Erythroblast (primary cell): ENCODE data around the gene SORL1.
"Not testable (repeated sequence)": the region's sequence is repeated elsewhere in the genome, so short reads cannot be mapped to it uniquely, and the experiment has no call there.

Experiments
- DNase-seq, 2 experiments: peaks; one replicate each; lab custom pipeline; 2025; lab: John Stamatoyannopoulos, UW
- GATA1 ChIP-seq: IDR thresholded peaks from 2 replicates; pipeline ENCODE4 v1.6.1; 2011; ENCODE audit warnings: low read depth, mild to moderate bottlenecking, control low read depth, low read length, moderate library complexity
- POLR2A ChIP-seq: IDR thresholded peaks from 2 replicates; pipeline ENCODE4 v1.6.1; 2011; ENCODE audit warnings: mild to moderate bottlenecking, low read length

Gene SORL1

DNA sequence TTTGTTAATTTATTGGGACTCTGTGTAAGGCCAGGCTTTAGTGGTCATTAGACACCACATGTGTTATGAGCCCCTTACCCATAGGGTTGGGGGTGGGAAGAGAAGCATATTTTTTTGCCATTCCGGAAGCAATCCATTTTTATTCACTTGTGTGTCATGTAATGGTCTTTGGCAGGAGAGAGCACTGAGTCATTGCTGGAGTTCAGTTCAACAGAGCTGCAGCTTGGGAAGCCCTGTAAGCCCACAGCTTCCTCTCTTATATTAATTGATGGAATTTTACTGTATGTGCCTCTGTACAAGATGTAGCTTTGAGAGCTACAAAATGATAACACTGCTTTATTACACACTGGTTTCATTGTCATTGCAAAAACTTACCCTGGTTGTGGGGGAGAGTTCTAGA, 177.9 kb downstream of the SORL1 start:
- no peak for DNase-seq

DNA sequence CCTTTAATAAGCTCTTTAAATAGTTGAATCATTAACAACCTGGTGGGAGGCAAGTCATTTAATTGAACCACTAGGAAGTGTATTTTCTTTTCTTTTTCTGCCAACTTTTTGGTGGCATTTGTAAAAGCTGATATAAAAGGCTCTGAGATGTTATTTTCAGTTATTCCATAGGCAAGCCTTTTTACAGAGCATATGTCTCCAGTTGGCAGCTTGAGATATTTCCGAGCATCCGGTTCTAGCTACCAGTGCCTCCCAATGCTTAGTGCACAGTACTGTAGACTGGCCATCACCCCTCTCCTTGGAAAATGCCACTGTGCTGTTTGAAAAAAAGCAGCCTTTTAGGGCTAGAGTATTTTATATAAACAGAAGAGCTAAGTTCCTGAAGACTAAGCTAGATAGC, 179.3 kb downstream of the SORL1 start:
- DNase-seq, result no peak
- TF ChIP-seq POLR2A (no peak), GATA1 (no peak)

More for the DNA sequence above, 177.9 kb downstream of the SORL1 start:
- TF ChIP-seq GATA1 (no peak), POLR2A (no peak)

DNA sequence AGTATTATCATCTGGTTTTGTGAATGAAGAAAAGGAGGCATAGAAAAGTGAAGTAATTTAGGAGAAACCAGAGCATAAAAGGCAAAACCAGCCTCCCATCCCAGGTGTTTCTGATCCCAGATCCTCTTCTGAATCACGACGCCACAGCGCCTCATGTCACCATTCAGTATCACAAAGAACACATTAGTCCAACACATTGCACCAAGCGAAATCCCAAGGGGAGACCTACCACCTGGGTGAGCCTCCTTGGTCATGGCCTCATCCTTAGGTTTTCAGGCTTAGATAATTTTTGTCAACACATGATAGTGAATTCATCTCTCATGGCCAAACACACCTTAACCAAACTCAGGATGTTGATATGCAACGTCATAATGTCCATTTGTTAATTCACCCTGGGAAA, 182.2 kb downstream of the SORL1 start:
- DNase-seq, result no peak
- TF ChIP-seq POLR2A, result no peak
- TF ChIP-seq GATA1, result no peak

DNA sequence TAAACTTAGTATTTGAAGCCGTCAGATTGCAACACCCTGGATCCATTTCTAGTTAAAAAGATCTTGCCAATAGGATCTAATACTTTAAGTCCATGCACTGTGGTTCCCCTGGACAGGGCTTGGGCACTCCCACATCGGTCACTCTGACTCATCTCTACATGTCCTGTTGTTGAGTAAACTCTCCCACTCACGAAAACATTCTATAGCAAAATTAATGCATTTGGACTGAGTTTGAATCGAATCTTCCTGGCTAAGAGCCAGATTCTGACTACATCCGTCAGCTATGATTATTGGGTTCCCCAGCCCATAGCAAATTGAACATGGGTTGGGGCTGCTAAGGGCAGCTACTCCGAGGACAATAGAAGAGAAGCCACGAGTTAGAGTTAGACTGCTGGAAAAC, 182.8 kb downstream of the SORL1 start:
- no peak for TF ChIP-seq POLR2A
- TF ChIP-seq GATA1, result no peak
- no peak for DNase-seq

DNA sequence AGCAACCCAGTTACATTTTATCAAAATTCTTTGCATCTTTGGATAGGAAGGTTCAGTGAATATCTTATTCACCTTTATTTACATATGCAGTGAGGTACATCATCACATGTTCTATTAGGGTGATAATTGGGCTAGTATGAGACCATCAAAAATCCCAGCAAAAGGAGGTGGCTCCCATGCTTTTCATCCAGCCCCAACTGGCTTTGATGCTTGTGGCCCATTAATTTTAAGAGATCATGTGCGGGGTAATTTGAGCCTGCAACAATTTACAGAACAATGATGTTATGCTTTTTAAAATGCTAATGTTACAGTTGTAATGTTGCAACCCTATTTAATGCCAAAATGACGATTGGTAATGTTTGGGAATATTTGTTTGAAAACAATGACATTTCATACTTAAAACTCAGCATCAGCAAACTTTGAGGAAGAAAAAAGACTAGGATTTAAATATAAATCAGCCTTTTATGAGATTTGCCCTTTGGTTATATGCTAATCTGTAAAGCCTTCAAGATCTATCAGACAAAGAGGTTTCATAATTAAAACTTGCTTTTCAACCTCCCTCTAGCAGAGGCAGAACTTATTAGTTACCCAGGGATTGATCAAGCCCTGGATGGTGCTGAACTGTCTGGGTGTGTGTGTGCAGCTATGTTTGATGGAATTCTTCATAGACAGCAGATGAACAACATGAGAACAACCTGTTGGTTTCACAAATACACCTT, 184.1 kb downstream of the SORL1 start:
- TF ChIP-seq POLR2A (no peak), GATA1 (no peak)
- DNase-seq, result no peak

DNA sequence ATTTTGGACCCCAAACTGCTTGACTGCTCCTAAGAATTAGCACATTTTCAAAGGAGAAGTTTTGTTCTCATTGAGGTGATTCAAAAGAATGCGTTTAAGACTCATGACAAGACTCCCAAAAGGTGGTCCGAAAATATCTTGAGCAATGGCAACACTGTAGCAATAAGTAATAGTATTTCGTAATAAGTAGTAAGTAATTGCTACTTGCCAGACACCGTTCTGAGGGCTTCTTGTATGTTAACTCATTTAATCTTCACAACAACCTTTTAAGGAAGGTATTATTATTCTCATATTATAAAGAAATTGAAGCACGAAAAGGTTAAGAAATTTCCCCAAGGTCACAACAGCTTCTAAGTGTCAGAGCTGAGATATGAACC, 184.7 kb downstream of the SORL1 start:
- no peak for DNase-seq
- TF ChIP-seq GATA1, result no peak
- TF ChIP-seq POLR2A, result no peak

DNA sequence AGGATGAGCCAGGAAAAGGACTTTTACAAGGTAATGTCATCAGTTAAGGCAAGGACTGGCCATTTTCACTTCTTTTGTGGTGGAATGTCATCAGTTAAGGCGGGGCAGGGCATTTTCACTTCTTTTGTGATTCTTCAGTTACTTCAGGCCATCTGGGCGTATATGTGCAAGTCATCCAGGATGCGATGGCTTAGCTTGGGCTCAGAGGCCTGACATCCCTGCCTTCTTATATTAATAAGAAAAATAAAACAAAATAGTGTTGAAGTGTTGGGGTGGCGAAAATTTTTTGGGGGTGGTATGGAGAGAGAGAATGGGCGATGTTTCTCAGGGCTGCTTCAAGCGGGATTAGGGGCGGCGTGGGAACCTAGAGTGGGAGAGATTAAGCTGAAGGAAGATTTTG, 185.5 kb downstream of the SORL1 start:
- DNase-seq, result not testable (repeated sequence)

DNA sequence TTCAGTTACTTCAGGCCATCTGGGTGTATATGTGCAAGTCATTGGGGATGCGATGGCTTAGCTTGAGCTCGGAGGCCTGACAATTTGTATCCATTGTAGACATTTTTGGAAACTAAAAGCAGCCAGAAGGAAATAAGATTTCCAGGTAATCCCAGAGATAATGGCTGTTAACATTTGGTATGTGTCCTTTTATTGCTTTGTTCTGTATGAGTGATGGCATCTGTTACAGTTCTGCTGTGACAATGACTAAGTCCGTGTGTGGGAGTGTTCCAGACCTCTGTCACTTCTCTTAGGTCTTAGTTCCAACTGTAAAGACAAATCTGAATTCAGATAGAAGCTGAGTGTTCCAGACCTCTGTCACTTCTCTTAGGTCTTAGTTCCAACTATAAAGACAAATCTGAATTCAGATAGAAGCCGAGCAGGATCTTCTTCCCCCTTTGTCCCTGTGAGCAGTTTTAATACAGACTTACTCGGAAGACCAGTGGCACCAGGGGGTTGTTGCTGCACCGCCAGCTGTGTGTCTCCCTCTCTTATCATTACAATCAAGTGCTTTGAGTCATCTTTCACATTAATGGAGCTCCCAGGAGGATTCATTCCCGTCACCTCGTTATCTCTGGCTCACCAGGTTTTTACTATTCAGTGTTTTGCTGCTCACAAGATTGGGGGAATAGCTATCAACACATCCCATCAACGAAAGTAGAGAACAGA, 191.5 kb downstream of the SORL1 start:
- no peak for DNase-seq
- no peak for TF ChIP-seq POLR2A
- no peak for TF ChIP-seq GATA1

DNA sequence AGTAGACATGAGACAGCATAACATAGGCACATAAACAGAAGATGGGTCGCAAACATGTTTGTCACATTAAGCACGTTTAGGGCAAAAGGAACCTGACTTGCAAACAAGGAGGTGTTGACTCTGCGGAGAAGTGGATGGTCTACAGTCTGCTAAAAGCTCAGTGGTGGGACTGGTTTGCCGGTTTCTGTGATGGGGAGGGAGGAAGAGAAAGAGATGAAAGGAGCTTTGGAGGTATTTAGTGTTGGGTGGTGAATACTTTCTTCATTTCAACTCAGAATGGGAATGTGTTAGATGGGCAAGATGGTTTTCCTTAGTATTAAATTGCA, 192.0 kb downstream of the SORL1 start:
- TF ChIP-seq GATA1, result no peak
- TF ChIP-seq POLR2A, result no peak
- DNase-seq, result no peak

DNA sequence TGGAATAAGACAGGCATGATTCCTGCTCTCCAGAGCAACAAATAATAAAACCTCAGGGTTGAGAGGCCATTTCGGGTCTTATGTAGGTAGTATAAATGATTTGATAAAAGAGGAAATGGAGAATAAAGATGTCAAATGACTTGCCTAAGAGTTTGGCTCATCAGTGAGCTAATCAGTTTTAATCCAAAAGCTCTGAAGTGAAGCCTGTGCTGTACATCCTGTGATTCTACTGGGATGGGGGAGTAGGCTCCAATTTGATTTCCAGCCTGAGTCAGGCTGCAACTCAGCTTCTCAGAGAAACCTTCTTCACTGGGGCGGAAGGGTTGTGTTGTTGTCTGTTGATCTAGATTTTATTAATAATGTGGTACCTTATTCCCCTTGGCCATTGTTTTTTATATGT, 192.9 kb downstream of the SORL1 start:
- no peak for TF ChIP-seq GATA1
- no peak for TF ChIP-seq POLR2A
- no peak for DNase-seq

DNA sequence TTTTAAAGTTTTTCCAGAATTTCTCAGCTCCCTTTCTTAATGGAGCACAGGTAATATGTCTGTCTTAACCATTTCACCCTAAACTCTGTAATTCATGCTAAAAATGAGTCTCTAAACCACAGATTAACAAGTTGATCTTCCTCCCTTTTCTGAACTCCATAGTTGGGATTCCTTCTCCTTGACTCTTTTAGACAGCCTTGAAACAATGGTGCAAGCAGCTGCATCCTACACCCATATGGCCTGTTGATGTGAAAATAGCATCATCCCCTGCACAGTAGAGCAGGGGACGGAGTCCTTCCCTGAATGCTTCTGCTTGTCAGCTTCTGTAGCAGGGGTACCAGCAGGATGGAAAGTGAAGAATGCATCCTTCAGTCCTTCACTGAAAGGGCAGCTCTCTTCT, 193.5 kb downstream of the SORL1 start:
- TF ChIP-seq POLR2A (no peak), GATA1 (no peak)
- no peak for DNase-seq

DNA sequence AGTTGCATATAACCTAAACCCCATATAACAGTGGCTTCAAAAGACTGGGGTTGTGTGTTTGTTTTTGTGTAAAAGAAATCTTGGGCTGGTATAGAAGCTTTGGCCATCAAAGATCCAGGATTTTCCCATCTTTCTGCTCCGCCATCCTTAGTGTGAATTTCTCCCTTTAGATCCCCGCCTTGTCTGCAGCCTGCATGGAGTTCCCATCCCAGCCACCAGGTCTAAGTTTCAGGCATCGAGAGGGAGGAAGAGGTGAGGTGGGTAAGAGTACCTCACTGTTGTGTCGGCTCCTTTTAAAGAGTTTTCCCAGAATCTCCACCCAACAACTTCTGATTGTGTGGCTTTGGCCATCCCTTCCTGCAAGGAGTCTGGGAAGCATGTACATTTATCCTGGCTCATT, 196.2 kb downstream of the SORL1 start:
- no peak for TF ChIP-seq GATA1
- no peak for TF ChIP-seq POLR2A
- DNase-seq, result no peak

DNA sequence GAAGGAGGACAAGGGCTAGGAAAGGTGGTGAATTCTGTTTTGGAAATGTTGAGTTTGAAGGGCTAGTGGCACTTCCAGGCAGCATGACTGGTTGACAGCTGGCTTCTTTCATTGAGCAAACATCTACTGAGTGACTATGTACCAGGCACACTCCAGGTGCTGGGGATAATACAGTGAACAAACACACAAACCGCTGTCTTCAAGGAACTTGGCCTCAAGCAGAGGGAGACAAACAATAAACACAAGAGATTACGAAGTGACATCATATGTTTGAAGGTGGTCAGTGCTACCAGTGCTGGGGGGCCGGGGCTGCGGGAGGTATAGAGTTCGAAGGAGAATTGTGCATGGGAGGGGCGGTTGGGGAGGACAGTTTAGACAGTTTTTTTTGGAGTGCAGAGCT, 197.7 kb downstream of the SORL1 start:
- no peak for DNase-seq
- TF ChIP-seq GATA1 (no peak), POLR2A (no peak)

DNA sequence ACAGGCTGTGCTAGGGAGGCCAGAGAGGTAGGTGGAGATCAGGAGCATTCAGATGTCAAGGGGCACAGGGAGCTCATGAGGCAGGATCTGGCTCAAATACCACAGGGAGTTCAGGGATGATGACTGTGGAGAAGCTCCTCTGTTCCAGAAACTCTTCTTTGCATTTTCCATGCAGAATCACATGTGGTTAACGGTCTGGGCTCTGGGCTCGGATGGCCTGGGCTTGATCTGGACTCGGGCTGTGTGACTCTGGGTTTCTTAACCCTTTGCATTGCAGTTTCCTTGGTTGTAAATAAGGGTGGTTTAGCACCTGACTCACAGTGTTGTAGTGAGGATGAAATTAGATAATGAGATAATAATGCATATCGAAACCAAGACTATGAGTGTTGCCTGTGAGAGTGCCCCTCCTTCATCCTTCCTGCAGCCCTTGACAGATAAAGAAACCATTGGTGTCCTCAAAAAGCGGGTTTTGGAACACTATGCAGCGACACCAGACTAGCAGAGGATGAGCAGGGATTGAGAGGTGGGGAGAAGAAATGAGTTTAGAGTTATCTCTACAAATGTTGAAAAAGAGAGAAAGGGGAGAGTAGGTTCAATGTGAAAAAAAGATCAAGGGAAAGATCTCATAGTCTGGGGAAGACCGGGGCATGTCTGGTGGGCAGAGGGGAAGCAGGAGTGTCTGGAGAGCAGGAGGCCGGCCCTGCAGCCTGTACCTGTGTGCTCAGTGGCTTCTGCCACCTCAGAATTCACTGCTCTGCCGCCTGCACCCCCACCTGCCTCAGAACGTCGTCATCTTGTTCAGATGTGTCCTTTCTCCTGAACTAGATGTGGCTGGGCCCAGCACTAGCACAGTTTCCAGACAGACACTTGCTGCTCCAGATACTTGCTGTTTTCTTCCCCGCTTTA, 198.5 kb downstream of the SORL1 start:
- TF ChIP-seq POLR2A (no peak), GATA1 (no peak)
- DNase-seq, result no peak

DNA sequence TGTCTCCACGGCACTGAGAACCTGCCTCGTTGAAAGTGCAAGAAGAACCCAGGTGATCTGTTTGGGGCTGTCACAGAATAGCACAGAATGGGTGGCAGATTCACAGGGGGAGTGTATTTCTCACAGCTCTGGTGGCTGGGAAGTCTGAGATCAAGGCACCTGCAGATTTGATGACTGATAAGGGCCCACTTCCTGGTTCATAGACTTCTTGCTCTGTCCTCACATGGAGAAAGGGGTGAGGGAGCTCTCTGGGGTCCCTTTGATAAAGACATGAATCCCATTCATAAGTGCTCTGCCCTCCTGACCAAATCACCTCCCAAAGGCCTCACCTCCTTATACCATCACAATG, 199.1 kb downstream of the SORL1 start:
- no peak for TF ChIP-seq POLR2A
- no peak for TF ChIP-seq GATA1
- DNase-seq, result no peak
